GM12874 (cell line): Measurements from ENCODE around the gene CTNNA2.

Source experiments
- CTCF ChIP-seq: IDR thresholded peaks from 2 replicates; pipeline ENCODE4 v1.5.1; 2011; ENCODE audit warnings: low read depth, mild to moderate bottlenecking, control low read depth, low read length, moderate library complexity; ENCODE audit not compliant: insufficient read depth

Gene CTNNA2

GRCh38 chr2:80395251-80395650 lies 882.4 kb downstream of the CTNNA2 start:
- no peak for TF ChIP-seq CTCF

GRCh38 chr2:80396276-80396675 lies 883.4 kb downstream of the CTNNA2 start:
- TF ChIP-seq CTCF, result no peak

- TF ChIP-seq CTCF, result no peak
Observed at GRCh38 chr2:80403081-80403480, 890.2 kb downstream of the CTNNA2 start.

- TF ChIP-seq CTCF, result no peak
Observed at GRCh38 chr2:80407377-80407776, 894.5 kb downstream of the CTNNA2 start.

GRCh38 chr2:80410346-80410745 lies 897.5 kb downstream of the CTNNA2 start:
- no peak for TF ChIP-seq CTCF

GRCh38 chr2:80413136-80413535 lies 900.3 kb downstream of the CTNNA2 start:
- TF ChIP-seq CTCF, result no peak

- no peak for TF ChIP-seq CTCF
Observed at GRCh38 chr2:80417737-80418136, 904.9 kb downstream of the CTNNA2 start.

GRCh38 chr2:80420530-80421208 lies 907.8 kb downstream of the CTNNA2 start:
- no peak for TF ChIP-seq CTCF
